ENCODE measurements around the gene MED23.
"Not testable (repeated sequence)": the region's sequence is repeated elsewhere in the genome, so short reads cannot be mapped to it uniquely, and the experiment has no call there.

Gene MED23

GRCh38 chr6:131572686-131573415, 55.2 kb downstream of the MED23 start, which contains the start of gene ARG1:
ARG1 (plus strand) TSS chr6:131573226; CDS start chr6:131573283, 57 bp downstream.
- no peak for DNase-seq (ENCODE audit: low read depth in 2 of 2)

- DNase-seq (ENCODE audit: low read depth in 2 of 2) = no peak
Observed at GRCh38 chr6:131568726-131569125, 59.3 kb downstream of the MED23 start.

- DNase-seq (ENCODE audit: low read depth in 2 of 2) = no peak
Observed at GRCh38 chr6:131565056-131565455, 63.0 kb downstream of the MED23 start.

GRCh38 chr6:131561925-131562707, 65.9 kb downstream of the MED23 start:
- DNase-seq (ENCODE audit: low read depth in 2 of 2) = no peak

- DNase-seq (ENCODE audit: low read depth in 2 of 2) = no peak
Observed at GRCh38 chr6:131558922-131559321, 69.1 kb downstream of the MED23 start.

- DNase-seq (ENCODE audit: low read depth in 2 of 2) = no peak
Observed at GRCh38 chr6:131555992-131556391, 72.0 kb downstream of the MED23 start.

- no peak for DNase-seq (ENCODE audit: low read depth in 2 of 2)
Observed at GRCh38 chr6:131552572-131552971, 75.5 kb downstream of the MED23 start.

GRCh38 chr6:131551902-131552301, 76.1 kb downstream of the MED23 start:
- no peak for DNase-seq (ENCODE audit: low read depth in 2 of 2)

- DNase-seq (ENCODE audit: low read depth in 2 of 2) = no peak
Observed at GRCh38 chr6:131549811-131550210, 78.2 kb downstream of the MED23 start.

- no peak for DNase-seq (ENCODE audit: low read depth in 2 of 2)
Observed at GRCh38 chr6:131548441-131548840, 79.6 kb downstream of the MED23 start.

GRCh38 chr6:131547488-131547887, 80.6 kb downstream of the MED23 start:
- no peak for DNase-seq (ENCODE audit: low read depth in 2 of 2)

- no peak for DNase-seq (ENCODE audit: low read depth in 2 of 2)
Observed at GRCh38 chr6:131545317-131545716, 82.7 kb downstream of the MED23 start.

- DNase-seq (ENCODE audit: low read depth in 2 of 2) = not testable (repeated sequence)
Observed at GRCh38 chr6:131538615-131539014, 89.4 kb downstream of the MED23 start.

GRCh38 chr6:131532580-131533039, 95.4 kb downstream of the MED23 start:
- DNase-seq (ENCODE audit: low read depth in 2 of 2) = peak in 1 of 2 donors; percentile 16

- not testable (repeated sequence) for DNase-seq (ENCODE audit: low read depth in 2 of 2)
Observed at GRCh38 chr6:131531681-131532080, 96.4 kb downstream of the MED23 start.

GRCh38 chr6:131530936-131531335, 97.1 kb downstream of the MED23 start:
- DNase-seq (ENCODE audit: low read depth in 2 of 2) = not testable (repeated sequence)

- no peak for DNase-seq (ENCODE audit: low read depth in 2 of 2)
Observed at GRCh38 chr6:131524695-131525336, 103.2 kb downstream of the MED23 start.

GRCh38 chr6:131523988-131524673, 103.9 kb downstream of the MED23 start:
- no peak for DNase-seq (ENCODE audit: low read depth in 2 of 2)

All from stimulated activated CD4-positive, alpha-beta T cell treated with anti-CD3 and anti-CD28 coated beads, Interleukin-1b, Interleukin-23, amount 100 ng/mL, for 1 hour (primary cell).